Right hindlimb (tissue), 1 donor: ENCODE results near the gene USP24.
"Not testable (repeated sequence)": the region's sequence is repeated elsewhere in the genome, so short reads cannot be mapped to it uniquely, and the experiment has no call there.

ENCODE experiments used
- DNase-seq: peaks from one replicate; pipeline ENCODE4 v3.0.0-alpha.2; 2018

Gene USP24

DNA sequence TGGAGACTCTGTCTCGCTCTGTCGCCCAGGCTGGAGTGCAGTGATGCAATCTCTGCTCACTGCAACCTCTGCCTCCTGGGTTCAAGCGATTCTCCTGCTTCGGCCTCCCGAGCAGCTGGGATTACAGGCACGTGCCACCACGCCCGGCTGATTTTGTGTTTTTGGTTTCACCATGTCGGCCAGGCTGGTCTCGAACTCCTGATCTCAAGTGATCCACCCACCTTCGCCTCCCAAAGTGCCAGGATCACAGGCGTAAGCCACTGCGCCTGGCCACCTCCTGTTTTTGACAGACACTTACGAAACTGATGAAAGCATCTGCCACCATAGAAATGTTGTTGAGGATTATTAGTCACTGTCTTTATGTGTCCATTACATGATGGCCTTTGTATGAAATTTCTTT is 106.2 kb downstream of the USP24 start:
- not testable (repeated sequence) for DNase-seq

DNA sequence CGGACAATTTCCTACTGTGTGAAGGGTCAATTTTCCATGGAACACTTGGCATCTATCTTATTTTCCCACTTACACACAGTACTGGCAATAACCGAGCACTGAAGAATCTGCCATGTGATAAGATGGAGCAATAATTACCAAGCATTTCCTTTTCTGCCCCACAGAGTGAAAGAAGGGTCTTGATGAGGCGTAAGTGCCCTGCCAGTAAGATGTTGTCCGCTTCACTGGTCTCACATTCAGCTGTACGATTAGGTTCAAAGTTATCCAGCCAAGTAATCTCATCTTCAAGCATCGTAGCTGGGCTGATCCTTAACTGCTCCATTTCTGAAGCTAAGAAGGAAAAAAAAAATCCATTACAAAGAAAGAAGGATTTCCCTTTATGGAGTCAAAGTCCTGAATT is 108.1 kb downstream of the USP24 start:
- no peak for DNase-seq

DNA sequence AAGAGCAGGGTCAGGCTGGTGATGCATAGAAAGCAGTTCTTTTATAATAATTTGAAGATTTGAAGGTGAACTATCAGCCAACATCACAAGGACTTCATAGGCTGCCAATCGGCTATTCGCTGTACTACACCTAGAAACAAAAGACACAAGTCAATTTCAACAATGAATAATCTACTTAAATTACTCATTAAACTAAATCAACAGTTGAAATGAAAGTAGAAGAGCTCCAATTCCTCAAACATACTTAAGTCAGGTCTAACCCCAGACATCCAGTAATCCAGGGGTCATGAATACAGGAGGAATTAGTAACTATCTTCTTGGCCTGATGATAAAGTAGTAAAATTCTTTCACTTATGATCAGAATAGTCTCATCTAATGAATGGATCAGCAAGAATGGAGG is 111.3 kb downstream of the USP24 start:
- DNase-seq = no peak

DNA sequence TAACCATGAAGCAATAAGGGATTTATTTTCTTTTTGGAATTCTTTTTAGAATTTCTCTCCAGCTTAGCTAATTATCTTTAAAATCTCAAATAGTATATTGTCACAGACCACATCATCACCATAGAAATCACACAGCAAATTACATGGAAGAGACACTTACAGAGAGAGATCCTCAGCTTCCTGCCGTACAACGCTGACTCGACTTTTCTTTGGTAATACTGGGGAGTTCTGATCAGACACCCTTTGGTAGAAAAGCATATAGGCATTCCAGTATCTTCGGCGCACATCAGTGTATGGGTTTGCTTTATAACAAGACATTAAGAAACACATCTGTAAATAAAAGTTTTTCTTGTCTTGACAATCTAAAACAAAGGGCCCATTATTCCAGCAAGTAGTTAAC is 120.1 kb downstream of the USP24 start:
- no peak for DNase-seq

DNA sequence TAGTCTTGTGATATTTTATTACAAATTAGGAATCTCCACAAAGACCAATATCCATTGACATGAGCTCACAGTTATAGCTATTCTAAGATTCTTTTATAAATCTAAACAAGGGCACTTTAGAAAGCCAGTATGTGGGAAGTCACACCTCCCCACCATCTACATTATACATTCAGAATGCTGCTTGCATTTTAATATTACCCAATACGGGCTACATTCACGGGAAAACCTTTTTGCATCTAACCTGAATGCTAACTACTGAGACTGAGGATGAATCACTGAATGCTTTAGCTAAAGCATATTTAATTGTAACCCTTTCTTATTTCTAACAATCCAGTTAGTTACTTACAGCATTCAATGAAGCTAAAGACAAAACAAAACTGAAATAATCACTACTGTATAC is 122.7 kb downstream of the USP24 start:
- no peak for DNase-seq

DNA sequence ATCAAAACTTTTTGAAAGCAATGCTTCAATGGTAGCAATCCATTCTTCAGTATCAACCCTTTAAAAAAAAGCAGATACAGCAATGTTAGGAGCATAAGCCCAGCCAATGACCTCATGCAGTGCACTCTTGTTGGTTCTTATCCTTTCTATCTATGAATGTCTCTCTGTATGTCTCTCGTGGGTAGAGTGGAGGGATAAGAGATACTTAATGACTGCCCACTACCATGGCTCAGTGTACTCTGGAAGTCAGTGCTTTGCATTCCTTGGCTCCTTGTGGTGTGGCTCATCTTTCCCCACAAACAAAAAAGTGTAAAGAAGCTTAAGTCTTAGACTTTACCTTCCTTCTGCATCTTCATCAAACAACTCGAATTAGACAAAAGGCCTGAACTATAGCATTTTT is 125.5 kb downstream of the USP24 start:
- no peak for DNase-seq

DNA sequence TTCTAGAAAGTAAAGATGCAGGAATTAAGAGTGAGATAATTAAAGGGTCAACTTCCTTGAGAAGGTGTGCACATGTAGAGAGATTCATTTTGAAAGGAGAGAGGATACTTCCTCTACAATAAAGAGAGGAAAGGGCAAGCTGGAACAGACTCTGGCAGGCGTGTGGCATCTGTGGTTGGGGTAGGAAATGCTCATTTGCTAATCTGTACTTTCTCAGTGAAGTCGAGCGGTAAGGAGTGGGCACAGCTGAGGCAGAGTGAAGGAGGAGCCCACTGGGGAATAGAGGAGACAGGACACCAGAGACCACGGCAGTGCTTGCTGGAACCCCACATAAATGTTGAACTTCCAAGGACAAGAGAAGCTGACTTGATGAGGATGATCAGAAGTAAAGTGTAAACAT is 126.8 kb downstream of the USP24 start:
- no peak for DNase-seq

DNA sequence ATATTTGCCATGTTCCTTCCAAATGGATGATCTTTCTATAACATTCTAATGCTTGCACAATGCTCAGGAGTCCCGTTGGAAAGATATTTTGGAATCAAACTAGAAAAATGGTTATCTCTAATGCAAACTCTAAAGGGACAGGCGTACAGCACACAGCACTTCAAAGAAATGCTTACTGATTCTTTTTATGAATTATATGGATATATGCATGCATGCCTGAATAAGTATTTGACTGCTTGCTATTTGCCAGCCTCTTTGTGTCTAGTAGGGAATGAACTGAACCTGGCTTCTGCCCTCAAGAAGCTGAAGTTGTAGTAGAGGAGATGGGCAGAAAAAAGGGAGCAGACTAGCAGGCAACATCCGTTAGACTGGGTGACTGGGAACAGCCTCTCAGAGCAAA is 127.7 kb downstream of the USP24 start:
- DNase-seq = no peak

DNA sequence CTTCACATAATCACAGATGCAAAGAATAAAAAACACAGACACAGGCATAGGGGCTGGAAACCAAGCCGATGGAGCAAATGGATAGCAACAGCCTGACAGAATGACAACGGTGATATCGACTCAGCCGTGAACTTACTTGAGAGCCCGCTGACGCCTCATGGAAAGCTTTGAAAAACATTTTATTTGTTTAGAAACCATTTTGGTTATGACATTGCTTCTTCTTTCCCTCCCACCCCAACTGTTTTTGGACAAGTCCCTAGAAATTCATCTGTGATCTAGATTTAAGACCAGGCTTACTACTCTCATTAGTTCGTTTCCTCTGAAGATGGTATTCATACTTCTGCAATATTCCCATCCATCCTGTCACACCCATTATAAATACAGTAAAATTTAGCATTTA is 130.9 kb downstream of the USP24 start:
- no peak for DNase-seq

DNA sequence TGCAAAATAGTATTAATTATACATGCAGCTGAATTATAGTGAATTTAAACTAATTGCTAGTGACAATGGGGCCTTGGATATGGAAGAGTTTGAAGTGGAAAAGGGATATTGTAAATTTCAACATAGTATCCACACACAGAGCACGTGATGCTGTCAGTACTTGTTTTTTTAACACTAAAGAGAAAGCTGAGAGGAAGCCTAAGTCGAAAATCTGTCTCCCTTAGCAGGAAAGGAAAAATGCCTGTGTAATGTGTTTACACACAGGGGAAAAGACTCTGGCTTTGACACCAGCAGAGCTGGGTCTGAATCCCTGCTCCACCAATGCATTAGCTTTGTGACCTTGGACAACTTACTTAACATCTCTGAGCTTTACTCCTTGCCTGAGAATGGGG is 133.3 kb downstream of the USP24 start:
- DNase-seq = no peak

DNA sequence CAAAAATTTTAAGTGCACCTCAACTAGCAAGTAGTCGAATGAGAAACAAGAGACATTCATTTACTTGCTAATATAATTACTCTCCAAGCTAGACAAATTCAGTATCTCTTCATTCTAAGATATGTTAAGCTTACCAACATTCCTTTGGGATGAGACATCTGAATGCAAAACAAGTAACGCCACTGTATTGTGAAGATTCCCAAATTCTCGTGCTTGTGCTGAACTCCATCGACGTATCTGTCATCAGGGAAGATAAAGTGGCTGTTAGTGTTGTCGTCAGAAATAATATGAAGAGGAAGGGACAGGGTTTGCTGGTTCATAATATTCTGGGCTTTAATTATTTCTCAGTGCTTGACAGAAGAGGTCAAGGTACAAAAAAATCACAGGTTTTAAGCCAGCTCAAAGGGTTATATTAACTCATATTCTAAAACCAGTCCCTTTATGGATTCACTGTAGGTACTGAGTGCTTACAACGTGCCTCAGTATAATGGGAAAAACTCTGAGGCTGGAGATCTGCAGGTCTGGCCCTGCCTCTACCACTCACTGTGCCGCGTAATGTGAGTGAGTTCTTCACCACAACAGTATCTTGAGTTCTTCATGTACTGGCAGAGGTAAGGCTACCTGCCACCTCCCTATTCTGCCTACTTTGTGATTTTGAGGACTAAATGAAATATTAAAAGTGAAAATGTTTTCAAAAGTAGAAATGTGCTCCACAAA is 133.8 kb downstream of the USP24 start:
- DNase-seq = no peak

DNA sequence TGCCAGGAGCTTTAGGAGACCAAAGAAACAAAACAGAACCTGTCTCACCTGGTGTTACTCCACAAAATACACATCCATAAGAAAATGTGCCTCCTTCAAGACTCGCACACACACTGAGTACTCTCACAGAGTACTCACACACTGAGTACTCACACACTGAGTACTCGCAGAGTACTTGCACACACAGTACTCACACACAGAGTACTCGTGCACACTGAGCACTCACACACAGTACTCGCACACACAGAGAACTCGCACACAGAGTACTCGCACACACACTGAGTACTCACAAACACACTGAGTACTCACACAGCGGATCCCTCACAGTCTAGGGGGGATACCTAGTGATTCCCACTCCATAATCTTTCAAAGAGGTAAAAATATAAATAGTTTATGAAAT is 135.5 kb downstream of the USP24 start:
- DNase-seq = no peak

DNA sequence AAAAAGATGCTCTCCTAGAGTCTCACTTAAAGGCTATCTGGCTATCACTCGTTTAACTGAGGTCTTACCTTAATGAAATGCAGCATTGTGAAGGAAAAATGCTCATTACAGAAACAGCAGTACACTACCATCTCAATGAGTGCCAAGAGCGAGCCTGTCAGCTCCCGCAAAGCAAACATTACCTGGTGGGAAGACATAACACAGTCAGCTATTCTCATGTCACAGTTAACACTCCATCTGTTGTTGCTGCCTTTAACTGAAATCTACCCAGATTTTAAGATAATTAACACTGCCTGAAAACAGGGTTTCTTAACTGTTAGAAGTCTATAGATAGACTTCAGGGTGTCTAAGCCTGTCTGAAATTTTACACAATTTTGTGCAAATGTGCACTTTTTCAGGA is 136.7 kb downstream of the USP24 start:
- DNase-seq = no peak

DNA sequence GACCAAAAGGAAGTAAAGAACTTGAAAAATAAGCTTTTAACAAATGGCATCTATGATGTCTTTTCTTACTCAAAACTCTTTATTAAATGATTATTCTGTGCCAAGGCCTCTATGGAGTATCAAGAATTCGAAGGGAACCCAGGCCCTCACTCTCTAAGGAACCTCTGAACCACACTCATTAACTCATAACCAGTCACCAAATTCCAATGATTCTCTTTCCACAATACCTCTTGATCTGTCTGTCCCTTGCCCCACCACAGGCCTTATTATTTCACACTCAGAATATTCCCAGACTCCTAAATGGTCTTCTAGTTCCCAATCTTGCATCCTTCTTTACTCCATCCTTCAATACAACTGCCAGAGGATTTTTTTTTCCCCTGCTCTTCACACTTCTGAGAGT is 138.8 kb downstream of the USP24 start:
- no peak for DNase-seq

DNA sequence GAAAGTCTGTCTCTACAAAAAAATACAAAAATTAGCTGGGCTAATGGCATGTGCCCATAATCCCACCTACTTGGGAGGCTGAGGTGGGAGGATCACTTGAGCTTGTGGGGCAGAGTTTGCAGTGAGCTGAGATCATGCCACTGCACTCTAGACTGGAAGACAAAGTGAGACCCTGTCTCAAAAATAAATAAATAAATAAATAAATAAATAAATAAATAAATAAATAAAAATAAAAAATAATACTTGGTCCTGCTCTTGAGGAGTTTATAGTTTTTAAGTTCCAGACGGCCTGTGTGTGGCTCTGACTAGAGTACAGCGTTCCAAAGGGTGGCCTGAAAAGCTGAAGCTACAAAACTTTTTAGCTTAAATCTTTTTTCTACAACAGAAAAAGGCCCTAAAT is 140.7 kb downstream of the USP24 start:
- DNase-seq = no peak

DNA sequence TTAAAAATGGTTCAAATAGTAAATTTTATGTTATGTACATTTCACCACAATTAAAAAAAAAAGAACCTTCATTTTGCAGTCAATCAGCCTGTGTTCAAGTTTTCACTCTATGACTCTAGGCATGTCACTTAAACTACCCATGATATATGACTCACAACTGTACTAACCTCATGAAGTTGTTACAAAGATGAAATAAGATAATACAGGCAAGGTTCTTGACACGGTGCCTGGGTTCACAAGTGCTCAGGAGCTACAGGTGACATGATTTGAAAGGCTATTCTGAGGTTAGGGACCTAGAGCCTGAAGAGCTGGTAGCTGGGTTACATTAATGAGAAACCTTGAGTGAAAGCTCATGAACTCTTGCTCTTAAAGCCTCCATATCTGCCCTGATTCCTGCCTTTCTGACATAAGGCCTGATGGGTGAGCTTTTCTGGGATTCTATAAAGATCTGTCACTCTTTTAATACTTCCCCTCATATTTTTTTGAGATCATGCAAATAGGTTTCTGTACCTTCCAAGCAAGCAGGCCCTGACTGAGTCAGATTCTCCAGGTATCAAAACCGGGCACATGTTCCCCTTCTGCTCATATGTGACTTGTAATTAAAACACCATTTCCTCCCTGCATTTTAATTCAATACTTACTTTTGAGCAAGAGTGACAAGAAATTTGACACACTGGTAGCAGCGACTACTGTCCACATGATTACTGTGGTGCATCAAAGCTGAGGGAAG is 141.8 kb downstream of the USP24 start:
- DNase-seq = no peak

DNA sequence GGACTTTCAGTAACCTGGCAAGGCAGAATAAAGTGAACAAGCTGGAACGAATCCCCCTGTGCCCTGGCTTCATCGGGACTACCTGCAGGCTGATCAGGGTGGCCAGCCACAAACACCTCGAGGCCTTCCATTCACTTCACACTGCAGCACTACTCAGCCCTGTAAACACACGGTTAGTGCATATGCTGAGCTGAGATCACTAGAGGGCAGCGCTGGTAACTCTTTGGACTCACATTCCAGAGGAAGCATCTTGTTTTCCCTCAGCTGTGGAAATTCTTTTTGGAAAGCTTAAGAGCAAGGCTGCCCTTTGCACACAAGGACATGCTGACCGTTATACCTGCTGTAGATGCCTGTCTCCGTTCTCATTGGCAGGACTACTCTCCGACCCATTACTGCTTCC is 143.7 kb downstream of the USP24 start:
- no peak for DNase-seq

DNA sequence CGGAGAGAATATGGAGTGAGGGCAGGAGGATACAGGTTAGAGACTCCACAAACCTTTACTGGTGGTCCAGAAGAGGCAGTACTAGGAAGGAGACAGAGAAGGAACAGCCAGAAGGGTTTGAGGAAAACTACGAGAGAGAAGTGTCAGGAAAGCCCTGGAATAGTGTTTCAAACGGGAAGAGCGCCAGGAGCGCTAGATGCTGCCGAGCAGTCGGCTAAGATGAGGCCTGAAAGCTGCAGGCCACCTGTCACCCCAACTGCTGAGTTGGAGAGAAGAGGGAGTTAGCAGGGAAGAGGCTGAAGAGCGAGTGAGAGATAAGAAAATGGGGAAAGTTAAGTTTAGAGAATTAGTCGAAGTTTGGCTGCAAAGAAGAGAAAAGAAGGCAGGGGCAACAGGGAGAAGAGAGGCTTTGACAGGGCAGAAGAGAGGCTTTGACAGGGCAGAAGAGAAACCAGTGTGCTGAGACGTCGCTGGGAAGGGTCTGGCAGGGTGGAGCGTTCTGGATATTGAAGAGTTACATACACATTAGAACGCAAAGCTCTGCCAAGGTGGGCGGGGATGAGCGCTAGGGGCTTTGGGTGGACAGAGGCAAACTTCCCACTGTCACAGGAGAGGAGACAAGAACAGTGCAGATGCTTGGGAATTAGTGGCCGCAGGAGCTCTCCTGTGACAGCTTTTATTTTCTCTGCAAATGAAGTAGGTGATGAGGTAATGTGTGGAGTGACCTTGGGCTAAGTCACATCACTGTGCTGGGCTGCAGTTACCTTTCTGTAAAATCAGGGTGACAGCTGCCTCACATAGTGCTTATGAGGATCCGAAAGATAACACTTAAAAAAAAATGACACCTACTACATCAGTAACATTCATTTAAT is 144.6 kb downstream of the USP24 start:
- peak; percentile 72 for DNase-seq

DNA sequence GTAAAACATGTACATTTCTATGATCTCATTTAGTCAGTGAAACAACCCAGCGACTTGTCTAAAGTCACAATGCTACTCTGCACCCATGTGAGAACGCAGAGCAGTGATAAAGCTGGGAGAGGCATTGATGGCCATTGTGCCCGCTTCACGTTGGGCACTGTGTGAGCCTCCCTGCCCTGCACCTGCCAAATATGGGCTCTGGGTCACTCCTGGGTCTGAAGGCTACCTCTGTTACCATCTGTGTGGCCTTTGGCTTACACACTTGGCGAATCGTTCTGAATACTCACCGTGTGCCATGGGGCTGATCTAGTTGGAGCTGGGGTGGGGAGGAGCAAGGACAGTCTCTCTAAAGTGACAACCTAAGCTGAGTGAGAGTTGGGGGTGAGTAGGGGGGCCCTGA is 145.9 kb downstream of the USP24 start:
- DNase-seq = no peak

DNA sequence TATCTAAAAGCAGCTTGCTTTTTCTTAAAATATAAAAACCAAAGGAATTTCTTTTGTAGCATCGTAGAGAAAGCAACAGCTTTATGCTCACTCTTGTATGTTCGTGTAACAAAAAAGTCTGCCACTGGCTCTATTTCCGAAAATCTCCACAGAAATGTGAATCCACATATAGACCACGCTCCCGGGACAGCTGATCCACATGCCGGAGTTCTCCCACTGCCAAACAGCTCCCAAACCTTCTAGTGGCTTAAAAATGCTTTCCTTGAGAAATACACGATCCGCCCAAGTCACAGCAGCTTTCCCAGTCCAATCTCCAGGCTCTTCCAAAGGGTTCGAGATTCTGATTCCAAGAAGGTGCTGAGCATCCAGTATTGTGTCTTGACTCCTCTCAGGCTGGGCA is 146.5 kb downstream of the USP24 start:
- DNase-seq = no peak

DNA sequence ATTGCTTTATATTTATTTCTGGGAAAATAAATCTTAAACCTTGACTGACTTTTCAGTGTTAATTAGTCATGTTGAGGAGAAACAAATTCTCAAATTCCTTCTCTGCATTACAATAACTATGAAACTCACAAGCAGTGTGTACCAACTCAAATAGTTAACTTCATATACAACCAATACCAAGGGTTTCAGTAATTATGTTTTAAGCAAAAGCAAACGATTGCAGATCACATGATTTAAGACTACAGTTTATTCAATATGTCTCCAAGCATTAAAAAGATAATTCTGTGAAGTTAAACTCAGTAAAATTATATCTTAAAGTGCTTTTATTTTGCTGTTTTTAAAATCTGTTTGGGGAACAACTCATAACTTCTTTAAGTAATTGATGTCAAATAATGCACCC is 147.2 kb downstream of the USP24 start:
- no peak for DNase-seq

DNA sequence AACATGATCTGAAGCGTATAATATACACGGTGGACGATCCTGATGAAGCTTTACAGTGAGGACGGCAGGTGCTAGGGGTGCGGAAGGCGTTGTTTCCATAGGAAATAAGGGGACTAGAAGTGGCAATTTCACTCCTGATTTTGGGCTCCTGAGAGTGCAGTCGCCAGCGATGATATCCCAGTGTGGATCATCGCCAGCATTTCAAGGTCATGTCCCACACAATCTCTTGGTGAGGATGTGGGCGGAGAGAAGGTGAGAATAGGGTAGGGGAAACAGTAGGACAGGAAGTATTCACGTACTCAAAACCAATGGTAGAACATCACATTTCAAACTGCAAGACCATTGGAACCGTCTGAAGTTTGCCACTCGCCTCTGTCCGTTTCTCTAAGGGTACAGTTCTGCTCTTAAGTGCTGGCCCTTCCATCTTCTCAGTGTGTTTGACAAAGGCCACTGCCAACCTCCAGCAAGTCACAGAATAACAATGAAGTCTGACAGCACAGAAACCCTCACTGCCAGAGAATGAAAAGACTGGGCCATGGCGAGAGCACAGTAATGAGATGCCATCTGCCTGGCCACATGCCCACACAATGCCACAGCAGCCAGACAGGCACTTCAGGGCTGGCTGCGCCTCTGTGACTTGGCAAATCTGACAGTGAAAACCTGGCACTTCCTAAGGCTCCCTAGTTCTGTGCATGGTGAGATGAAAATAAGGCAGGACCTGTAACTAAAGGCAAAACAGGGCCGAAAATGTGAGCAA is 148.0 kb downstream of the USP24 start:
- DNase-seq = no peak

DNA sequence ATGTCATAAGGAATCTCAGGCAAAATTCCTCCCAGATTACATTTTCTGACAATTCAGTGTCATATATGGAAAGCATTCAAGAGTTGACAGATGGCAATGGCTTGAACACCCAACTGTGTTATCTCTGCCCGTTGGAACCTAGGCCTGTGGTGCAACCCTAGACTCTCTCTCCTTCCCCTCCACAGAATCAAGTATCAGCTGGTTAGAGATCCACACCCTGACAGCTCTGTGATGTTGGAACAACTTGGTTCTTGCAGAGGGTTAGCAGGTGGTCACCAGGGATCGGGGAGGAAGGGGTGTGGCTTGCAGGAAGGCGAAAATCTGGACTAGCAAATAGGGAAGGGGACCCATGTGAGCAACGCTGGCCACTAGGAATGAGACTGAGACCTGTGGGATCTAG is 149.5 kb downstream of the USP24 start:
- DNase-seq = no peak
